ENCODE results near the gene NELFB. TPM values are rescaled to one million over a fixed set of nuclear protein-coding genes. Genes with fewer than 3 reads are reported as not detected.
A peak's percentile ranks its signal among the peaks of the same experiment; 100 is the strongest.

Gene NELFB
- total RNA-seq, 1 experiment from 2014 or later, result 40.5 TPM

DNA sequence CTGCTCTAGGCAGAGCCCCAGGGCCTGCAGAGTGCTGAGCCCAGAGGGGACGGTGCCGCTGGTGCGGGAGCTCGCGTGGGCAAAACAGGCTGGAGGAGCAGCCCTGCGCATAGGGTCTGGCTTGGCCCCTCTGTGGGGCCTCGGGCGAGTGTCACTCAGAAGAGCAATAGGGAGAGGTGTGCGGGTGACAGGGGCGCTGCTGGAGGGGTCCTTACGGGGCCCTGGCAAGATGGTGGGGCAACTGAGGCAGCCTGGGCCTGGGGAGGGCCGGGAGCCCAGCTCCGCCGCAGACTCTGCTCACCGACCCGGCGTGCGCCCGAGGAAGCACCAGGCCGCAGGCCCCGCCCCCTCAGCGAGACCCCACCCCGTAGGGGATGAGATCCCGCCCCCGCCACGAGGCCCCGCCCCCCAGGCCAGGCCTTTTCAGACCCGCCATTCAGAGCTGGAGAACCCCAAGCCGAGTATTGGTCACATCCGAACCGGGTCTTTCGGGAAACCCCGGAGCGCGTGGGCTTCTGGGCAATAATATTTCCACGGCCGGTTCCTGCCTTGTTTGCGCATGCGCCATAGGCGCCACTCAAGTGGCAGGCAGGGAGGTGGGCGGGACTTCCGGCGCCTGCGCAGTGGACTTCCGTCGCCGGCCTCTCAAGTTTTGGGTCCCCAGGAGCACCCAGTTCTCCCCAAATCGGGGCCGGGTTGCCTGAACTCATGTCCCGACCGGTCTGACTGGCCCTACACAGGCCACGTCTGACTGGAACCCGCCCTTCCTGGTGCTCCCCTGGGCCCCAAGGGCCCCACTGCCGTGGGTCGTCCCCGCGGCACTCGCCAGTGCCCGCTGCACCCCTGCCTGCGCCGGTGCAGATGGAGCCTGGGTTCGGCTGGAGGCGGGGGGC, 31.8 kb upstream of the NELFB start:
- H3K27me3 Mint-ChIP-seq (ENCODE audit: insufficient read depth, unreplicated experiment), result no peaks in the 10 kb centered on the region
- H3K4me1 Mint-ChIP-seq (ENCODE audit: insufficient read depth, unreplicated experiment), result peaks cover 15% of the 10 kb centered on the region
- no peaks in the 10 kb centered on the region for H3K36me3 Mint-ChIP-seq (ENCODE audit: insufficient read depth, unreplicated experiment)
- ChIA-PET CTCF (interaction anchor here (0.6 to 5.6 kb wide), 4 partner anchors 14 to 858 kb away, joined by 3 to 36 read pairs (median 3); no protein-coding TSS in a partner anchor), POLR2A (interaction anchor here (0.6 to 6.3 kb wide), 20 partner anchors 8 to 814 kb away, joined by 3 to 73 read pairs (median 5); partner anchors contain the start of genes ANAPC2, EXD3, MAN1B1 and NDOR1)
- BruUV-seq (replicated peaks), result no TSS peak
- TF ChIP-seq, protein P1, sequence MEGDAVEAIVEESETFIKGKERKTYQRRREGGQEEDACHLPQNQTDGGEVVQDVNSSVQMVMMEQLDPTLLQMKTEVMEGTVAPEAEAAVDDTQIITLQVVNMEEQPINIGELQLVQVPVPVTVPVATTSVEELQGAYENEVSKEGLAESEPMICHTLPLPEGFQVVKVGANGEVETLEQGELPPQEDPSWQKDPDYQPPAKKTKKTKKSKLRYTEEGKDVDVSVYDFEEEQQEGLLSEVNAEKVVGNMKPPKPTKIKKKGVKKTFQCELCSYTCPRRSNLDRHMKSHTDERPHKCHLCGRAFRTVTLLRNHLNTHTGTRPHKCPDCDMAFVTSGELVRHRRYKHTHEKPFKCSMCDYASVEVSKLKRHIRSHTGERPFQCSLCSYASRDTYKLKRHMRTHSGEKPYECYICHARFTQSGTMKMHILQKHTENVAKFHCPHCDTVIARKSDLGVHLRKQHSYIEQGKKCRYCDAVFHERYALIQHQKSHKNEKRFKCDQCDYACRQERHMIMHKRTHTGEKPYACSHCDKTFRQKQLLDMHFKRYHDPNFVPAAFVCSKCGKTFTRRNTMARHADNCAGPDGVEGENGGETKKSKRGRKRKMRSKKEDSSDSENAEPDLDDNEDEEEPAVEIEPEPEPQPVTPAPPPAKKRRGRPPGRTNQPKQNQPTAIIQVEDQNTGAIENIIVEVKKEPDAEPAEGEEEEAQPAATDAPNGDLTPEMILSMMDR (IDR thresholded peaks at IDR 0.05; ENCODE audit: unreplicated experiment), result no peak
- H3K4me3 Mint-ChIP-seq (ENCODE audit: unreplicated experiment), result peak overlapping the region; percentile 83
- no peaks in the 10 kb centered on the region for H3K9me3 Mint-ChIP-seq (ENCODE audit: unreplicated experiment)
- intact Hi-C loops (cut with micrococcal nuclease), result loop anchor here (10.0 kb wide), 2 partner anchors 49 to 179 kb away; partner anchors contain the start of genes LRRC26, NPDC1 and TMEM210
- H3K27ac Mint-ChIP-seq (ENCODE audit: low read depth, unreplicated experiment), result peak overlapping the region; percentile 61
- DNase-seq (ENCODE audit: unreplicated experiment), result peak; percentile 98

- Mint-ChIP-seq H3K9me3 (ENCODE audit: unreplicated experiment) (no peaks in the 10 kb centered on the region), H3K36me3 (ENCODE audit: insufficient read depth, unreplicated experiment) (no peaks in the 10 kb centered on the region), H3K4me1 (ENCODE audit: insufficient read depth, unreplicated experiment) (peaks cover 15% of the 10 kb centered on the region), H3K27ac (ENCODE audit: low read depth, unreplicated experiment) (peak within 1 kb of the TSS; percentile 61), H3K27me3 (ENCODE audit: insufficient read depth, unreplicated experiment) (no peaks in the 10 kb centered on the region), H3K4me3 (ENCODE audit: unreplicated experiment) (peak within 1 kb of the TSS; percentile 83)
- DNase-seq (ENCODE audit: unreplicated experiment), result peak; percentile 31
- TF ChIP-seq, protein P1 (IDR thresholded peaks at IDR 0.05; ENCODE audit: unreplicated experiment), result no peak
- CTCF ChIA-PET, result interaction anchor here (0.7 to 5.6 kb wide), 6 partner anchors 13 to 188 kb away, joined by 3 to 36 read pairs (median 4); partner anchors contain the start of gene SSNA1
- POLR2A ChIA-PET, result interaction anchor here (0.9 to 6.3 kb wide), 9 partner anchors 12 to 139 kb away, joined by 3 to 73 read pairs (median 14); partner anchors contain the start of genes ANAPC2, MAN1B1, NDOR1 and SSNA1
- BruUV-seq (replicated peaks), result no TSS peak
- intact Hi-C loops (cut with micrococcal nuclease), result loop anchor here (10.0 kb wide), 2 partner anchors 50 to 180 kb away; partner anchors contain the start of genes LRRC26, NPDC1 and TMEM210
Measured at GRCh38 chr9:137224830-137225694, 30.1 kb upstream of the NELFB start, which contains the start of gene CYSRT1. CYSRT1 (plus strand) TSS chr9:137225174; CDS start chr9:137225622, 448 bp downstream.

DNA sequence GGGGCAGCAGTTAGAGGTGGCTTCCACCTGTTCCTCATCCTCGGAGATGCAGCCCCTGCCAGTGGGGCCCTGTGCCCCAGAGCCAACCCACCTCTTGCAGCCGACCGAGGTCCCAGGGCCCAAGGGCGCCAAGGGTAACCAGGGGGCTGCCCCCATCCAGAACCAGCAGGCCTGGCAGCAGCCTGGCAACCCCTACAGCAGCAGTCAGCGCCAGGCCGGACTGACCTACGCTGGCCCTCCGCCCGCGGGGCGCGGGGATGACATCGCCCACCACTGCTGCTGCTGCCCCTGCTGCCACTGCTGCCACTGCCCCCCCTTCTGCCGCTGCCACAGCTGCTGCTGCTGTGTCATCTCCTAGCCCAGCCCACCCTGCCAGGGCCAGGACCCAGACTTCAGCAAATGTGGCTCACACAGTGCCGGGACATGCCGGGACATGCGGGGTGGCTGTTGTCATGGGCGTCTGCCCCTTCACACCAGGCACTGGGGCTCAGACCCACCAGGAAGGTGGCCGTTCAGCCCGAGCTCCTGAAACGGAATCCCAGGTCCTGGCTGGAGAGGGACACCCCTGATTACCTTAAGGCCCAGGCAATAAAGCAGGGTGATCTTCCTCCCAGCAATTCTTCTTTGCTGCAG, 29.3 kb upstream of the NELFB start:
- Mint-ChIP-seq H3K27me3 (ENCODE audit: insufficient read depth, unreplicated experiment) (no peaks in the 10 kb centered on the region), H3K4me3 (ENCODE audit: unreplicated experiment) (peak overlapping the region; percentile 83), H3K36me3 (ENCODE audit: insufficient read depth, unreplicated experiment) (no peaks in the 10 kb centered on the region), H3K27ac (ENCODE audit: low read depth, unreplicated experiment) (peak overlapping the region; percentile 73), H3K9me3 (ENCODE audit: unreplicated experiment) (no peaks in the 10 kb centered on the region), H3K4me1 (ENCODE audit: insufficient read depth, unreplicated experiment) (peaks cover 15% of the 10 kb centered on the region)
- BruUV-seq (replicated peaks), result no TSS peak
- POLR2A ChIA-PET, result interaction anchor here (0.9 to 6.3 kb wide), 14 partner anchors 10 to 159 kb away, joined by 4 to 73 read pairs (median 6); partner anchors contain the start of genes ANAPC2, MAN1B1, NDOR1 and SSNA1
- CTCF ChIA-PET, result interaction anchor here (0.6 to 5.6 kb wide), 13 partner anchors 12 to 499 kb away, joined by 3 to 36 read pairs (median 4); partner anchors contain the start of gene SSNA1
- DNase-seq (ENCODE audit: unreplicated experiment), result no peak
- intact Hi-C loops (cut with micrococcal nuclease), result loop anchor here (10.0 kb wide), 2 partner anchors 51 to 181 kb away; partner anchors contain the start of genes LRRC26, NPDC1 and TMEM210
- TF ChIP-seq, protein P1 (IDR thresholded peaks at IDR 0.05; ENCODE audit: unreplicated experiment), result no peak
